K562 (cell line): ENCODE data around the gene GNAI2. TPM values are rescaled to one million over a fixed set of nuclear protein-coding genes. Genes with fewer than 3 reads are reported as not detected.
A peak's percentile ranks its signal among the peaks of the same experiment; 100 is the strongest.

Experiments used
- ATAC-seq: fragments of 200-7000 bp; cut with Tn5 transposase; 3 replicates; pipeline ENCODE4 v1.9.1; 2020; ENCODE audit warnings: moderate library complexity
- Bru-seq: library from RNA; stranded (reverse); fragments of 400-500 nt; gene quantifications from one replicate; lab custom pipeline; 2021; lab: Mats Ljungman, UMichigan
- BruChase-seq, 2 experiments: library from RNA; stranded (reverse); fragments of 400-500 nt; gene quantifications; one replicate each; lab custom pipeline; 2021; lab: Mats Ljungman, UMichigan
- BruUV-seq: library from RNA; stranded (reverse); fragments of 400-500 nt; replicated peaks from 2 replicates; lab custom pipeline; 2021; lab: Mats Ljungman, UMichigan
- CTCF ChIA-PET: fragments of 300-600 bp; formaldehyde crosslinking; extraction: SDS; loops from one replicate; lab custom pipeline; 2021; ENCODE audit warnings: low intra/inter-chr PET ratio; lab: Yijun Ruan, JAX
- POLR2A ChIA-PET: fragments of 300-600, 350-650 bp; sonication (Branson Sonifier 250); formaldehyde crosslinking; extraction: SDS; loops from one replicate; lab custom pipeline; 2021; ENCODE audit warnings: antibody characterized with exemption, inconsistent platforms; lab: Yijun Ruan, JAX
- DNase-seq, 4 experiments: peaks; one replicate each; pipeline versions ENCODE4 v3.0.0 to v3.0.0-alpha.2; 2011 to 2018; ENCODE audit warnings: low spot score in 3 of 4, mixed read lengths in 3 of 4; ENCODE audit errors: extremely low read depth in 1 of 4
- FAIRE-seq: peaks from 2 replicates; lab custom pipeline; 2011; peaks lifted over from hg19 to GRCh38; lab: Jason Lieb, UNC
- H2AFZ ChIP-seq: 2 replicates; pipeline ENCODE4 v1.6.0; 2011; ENCODE audit warnings: low read depth, low read length, control low read depth, inconsistent platforms
- H3K27ac ChIP-seq: fragments of 200-600 bp; 3 replicates; pipeline ENCODE4 v1.8.0; 2011; ENCODE audit warnings: low read depth, mild to moderate bottlenecking, control low read depth, inconsistent platforms, low read length, moderate library complexity, mixed read lengths; ENCODE audit errors: extremely low read depth
- H3K27me3 ChIP-seq, 2 experiments: fragments of 300-600 bp in 1 of 2; 2 replicates in 1 of 2; 3 replicates in 1 of 2; pipeline versions ENCODE4 v1.6.0 to v1.8.0; 2011; ENCODE audit warnings: inconsistent platforms in 2 of 2, low read length in 2 of 2, mild to moderate bottlenecking in 1 of 2, mixed read lengths in 1 of 2, moderate library complexity in 1 of 2; ENCODE audit not compliant: control insufficient read depth in 2 of 2, insufficient read depth in 2 of 2
- H3K36me3 ChIP-seq: fragments of 300-600 bp; 3 replicates; pipeline ENCODE4 v1.8.0; 2011; ENCODE audit warnings: mild to moderate bottlenecking, low read length, inconsistent platforms; ENCODE audit not compliant: control insufficient read depth, insufficient read depth
- H3K4me1 ChIP-seq, 2 experiments: fragments of 200-600 bp in 1 of 2; replicated peaks in 1 of 2; 2 replicates in 1 of 2; 3 replicates in 1 of 2; pipeline versions ENCODE4 v1.5.1 to v1.8.0; 2011; ENCODE audit warnings: inconsistent platforms in 2 of 2, low read length in 2 of 2, mild to moderate bottlenecking in 1 of 2, mixed read lengths in 1 of 2, moderate library complexity in 1 of 2; ENCODE audit not compliant: control insufficient read depth in 2 of 2, insufficient read depth in 2 of 2
- H3K4me2 ChIP-seq: 2 replicates; pipeline ENCODE4 v1.6.1; 2011; ENCODE audit warnings: low read length, control low read depth, inconsistent platforms, mixed read lengths; ENCODE audit not compliant: insufficient read depth
- H3K4me3 ChIP-seq: fragments of 200-600 bp; sonication (generic), shearing (Covaris generic); 2 replicates; pipeline ENCODE4 v1.5.1; 2016; ENCODE audit warnings: control low read depth, inconsistent platforms
- H3K79me2 ChIP-seq: fragments of 200-600 bp; 3 replicates; pipeline ENCODE4 v1.8.0; 2011; ENCODE audit warnings: low read length, inconsistent platforms; ENCODE audit not compliant: control insufficient read depth, insufficient read depth
- H3K9ac ChIP-seq, 2 experiments: 2 replicates each; pipeline versions ENCODE4 v1.6.0 to v1.6.1; 2011; ENCODE audit warnings: low read depth in 2 of 2, low read length in 2 of 2, control low read depth in 1 of 2, inconsistent platforms in 1 of 2, mild to moderate bottlenecking in 1 of 2, mixed read lengths in 1 of 2; ENCODE audit not compliant: insufficient read depth in 1 of 2
- H3K9me1 ChIP-seq: one replicate; pipeline ENCODE4 v1.6.0; 2011; ENCODE audit warnings: inconsistent platforms, mild to moderate bottlenecking, low read length, moderate library complexity; ENCODE audit not compliant: control insufficient read depth, insufficient read depth
- H3K9me3 ChIP-seq: replicated peaks from 2 replicates; pipeline ENCODE4 v1.5.1; 2011; ENCODE audit warnings: low read depth, low read length, inconsistent platforms; ENCODE audit not compliant: control insufficient read depth, insufficient read depth
- H4K20me1 ChIP-seq: replicated peaks from 2 replicates; pipeline ENCODE4 v1.6.1; 2011; ENCODE audit warnings: low read length, inconsistent platforms, mixed read lengths; ENCODE audit not compliant: control insufficient read depth, insufficient read depth
- CCAR2 ChIP-seq: fragments of 200-400 bp; formaldehyde crosslinking; IDR thresholded peaks from 2 replicates; pipeline ENCODE4 v1.6.1; 2017; ENCODE audit warnings: mild to moderate bottlenecking, low read depth, low read length
- CSDE1 ChIP-seq, 2 experiments: fragments of 450-650 bp; IDR thresholded peaks; 2 replicates each; pipeline ENCODE4 v1.6.1; 2016; ENCODE audit warnings: mild to moderate bottlenecking in 1 of 2
- FOXK2 ChIP-seq, 2 experiments: fragments of 450-650 bp; IDR thresholded peaks in 1 of 2; conservative IDR thresholded peaks in 1 of 2; 2 replicates each; pipeline ENCODE4 v1.6.1; 2016; ENCODE audit warnings: low read depth in 2 of 2, mild to moderate bottlenecking in 1 of 2
- GABPB1 ChIP-seq: sonication (generic); formaldehyde crosslinking; IDR thresholded peaks from 2 replicates; pipeline ENCODE4 v1.8.0; 2022; ENCODE audit warnings: mild to moderate bottlenecking, missing genetic modification reagents
- HDGF ChIP-seq: fragments of 450-650 bp; IDR thresholded peaks from 2 replicates; pipeline ENCODE4 v1.6.1; 2016
- HMGN3 ChIP-seq: IDR thresholded peaks from 2 replicates; pipeline ENCODE4 v1.6.1; 2011; ENCODE audit warnings: borderline replicate concordance, low read depth, mild to moderate bottlenecking, mixed read lengths, low read length; ENCODE audit not compliant: insufficient read length; ENCODE audit errors: extremely low read depth
- NFYB ChIP-seq: IDR thresholded peaks from 2 replicates; pipeline ENCODE4 v1.6.1; 2011; ENCODE audit warnings: mild to moderate bottlenecking, moderate library complexity; ENCODE audit not compliant: insufficient read length; ENCODE audit errors: extremely low read depth
- RB1 ChIP-seq: fragments of 450-650 bp; IDR thresholded peaks from 2 replicates; pipeline ENCODE4 v1.6.1; 2017; ENCODE audit warnings: low read depth, mild to moderate bottlenecking
- RCOR1 ChIP-seq, 2 experiments: IDR thresholded peaks; 2 replicates each; pipeline ENCODE4 v1.6.1; 2012; ENCODE audit warnings: low read depth in 2 of 2, low read length in 2 of 2, borderline replicate concordance in 1 of 2, improper control_type of control experiment in 1 of 2
- SP2 ChIP-seq: IDR thresholded peaks from 2 replicates; pipeline ENCODE4 v1.6.1; 2011; ENCODE audit warnings: mild to moderate bottlenecking, low read depth, low read length, moderate library complexity; ENCODE audit not compliant: poor library complexity, severe bottlenecking; ENCODE audit errors: extremely low read depth
- ZNF282 ChIP-seq: sonication (generic); formaldehyde crosslinking; IDR thresholded peaks from 2 replicates; pipeline ENCODE4 v1.8.1; 2023; ENCODE audit warnings: missing genetic modification reagents
- ZNF707 ChIP-seq: fragments of 250-450 bp; sonication (Bioruptor Pico); conservative IDR thresholded peaks from 2 replicates; pipeline ENCODE4 v1.8.0; 2022; ENCODE audit warnings: inconsistent platforms, mild to moderate bottlenecking, moderate library complexity
- WGBS: fragments of 100-300 bp; shearing (Covaris generic); methylation state at CpG from one replicate; pipeline ENCODE4 v1.1.6; 2016; ENCODE audit warnings: low coverage, mixed read lengths; ENCODE audit not compliant: insufficient coverage; ENCODE audit errors: missing lambda C conversion rate; 5-methylcytosine and 5-hydroxymethylcytosine counted together
- in situ Hi-C: fragments of 300-500 bp; cut with MboI; formaldehyde crosslinking; loops from 4 replicates; pipeline ENCODE4 v1.15.0; 2018; ENCODE audit warnings: inconsistent platforms, mixed read lengths
- intact Hi-C: fragments of 100-400 bp; cut with micrococcal nuclease; formaldehyde crosslinking; loops from 2 replicates; pipeline ENCODE4 v1.14.2; 2022
- long read RNA-seq, 3 experiments: library from polyadenylated mRNA in 2 of 3; library from RNA in 1 of 3; unstranded in 2 of 3; stranded (forward) in 1 of 3; transcript quantifications; one replicate each; pipeline ENCODE4 v2.0.0, GENCODE V29; 2019 to 2022
- polyA minus RNA-seq, 3 experiments: library from RNA; depleted of rRNA, polyadenylated mRNA; stranded (reverse); fragments of >200 nt; gene quantifications; 2 replicates each; pipeline ENCODE4 v1.2.3, GENCODE V29; 2011
- polyA plus RNA-seq, 8 experiments: library from polyadenylated mRNA; depleted of rRNA in 4 of 8; stranded (reverse) in 5 of 8; unstranded in 3 of 8; fragments of >200 nt; fragmentation: Nextera tagmentation in 2 of 8; fragmentation: Illumina TruSeq in 1 of 8; extraction: Ambion mirVana in 2 of 8; extraction: Trizol in 1 of 8; gene quantifications; 2 replicates each; pipeline versions ENCODE4 v1.2.1 to v1.2.3, GENCODE V29; 2011 to 2014; ENCODE audit warnings: inconsistent platforms in 1 of 8, missing spikeins in 1 of 8
- total RNA-seq, 7 experiments: library from RNA; depleted of rRNA in 6 of 7; stranded (reverse); fragments of >200 nt in 6 of 7; fragmentation: Illumina TruSeq in 2 of 7; extraction: Trizol in 2 of 7; gene quantifications; 2 replicates each; pipeline versions ENCODE4 v1.2.1 to v1.2.3, GENCODE V29; 2011 to 2021; ENCODE audit warnings: low replicate concordance in 1 of 7
- TF ChIP-seq, protein P1 (sequence below): fragments of 450-650 bp; IDR thresholded peaks from 2 replicates; pipeline ENCODE4 v1.6.1; 2016
- TF ChIP-seq, protein P2 (sequence below): fragments of 250-450 bp; sonication (Bioruptor Pico); IDR thresholded peaks from 2 replicates; pipeline ENCODE4 v1.8.0; 2022; ENCODE audit warnings: inconsistent platforms, mild to moderate bottlenecking, moderate library complexity, borderline replicate concordance

The GNAI2 gene
- 32.6 and 87.4 TPM in 2 replicates for total RNA-seq (2011; cell fraction: chromatin; rRNA removed; ENCODE audit: low replicate concordance)
- 69.2 and 80.9 TPM in 2 replicates for total RNA-seq (2011; cell fraction: nucleolus; rRNA removed)
- 56.0 and 62.0 TPM in 2 replicates for total RNA-seq (2011; cell fraction: nucleoplasm; rRNA removed)
- total RNA-seq (2014; rRNA removed) (41.0 and 53.8 TPM in 2 replicates), total RNA-seq (2014; rRNA removed; fragmentation: Illumina TruSeq; extraction: Trizol) (18.6 and 19.5 TPM in 2 replicates), total RNA-seq (2015; rRNA removed; fragmentation: Illumina TruSeq; extraction: Trizol) (41.1 and 42.7 TPM in 2 replicates), total RNA-seq (2021) (55.4 and 60.5 TPM in 2 replicates), polyA plus RNA-seq (2011; rRNA removed) (72.2 and 172 TPM in 2 replicates), polyA plus RNA-seq (2014; fragmentation: Illumina TruSeq; extraction: Trizol) (49.3 and 56.1 TPM in 2 replicates), polyA plus RNA-seq (2014; fragmentation: Nextera tagmentation; extraction: Ambion mirVana) (1 to 10 TPM; 1.1 to 2.5 TPM), polyA plus RNA-seq (2014; rRNA removed) (41.4 and 51.2 TPM in 2 replicates), polyA minus RNA-seq (2011; rRNA and poly(A)+ RNA removed) (112 and 135 TPM in 2 replicates), Bru-seq, nascent RNA (percentile 57 among the genes with signal in this experiment), BruChase-seq, experiment 1, labeled RNA remaining after a 2-hour chase (percentile 58 among the genes with signal in this experiment), BruChase-seq, experiment 2, labeled RNA remaining after a 6-hour chase (percentile 62 among the genes with signal in this experiment)
- 128 and 171 TPM in 2 replicates for polyA plus RNA-seq (2011; cell fraction: cytosol; rRNA removed)
- polyA plus RNA-seq (2011; cell fraction: nucleus; rRNA removed), result 49.7 and 89.7 TPM in 2 replicates
- 64.5 and 84.8 TPM in 2 replicates for polyA plus RNA-seq (2012)
- polyA minus RNA-seq (2011; cell fraction: cytosol; rRNA and poly(A)+ RNA removed), result 34.5 and 65.7 TPM in 2 replicates
- 11.7 and 24.4 TPM in 2 replicates for polyA minus RNA-seq (2011; cell fraction: nucleus; rRNA and poly(A)+ RNA removed)
- long read RNA-seq, experiment 1, transcript GNAI2-202 (9 exons, 2,464 nt), result major isoform, 93 of 128 reads
- long read RNA-seq, experiment 1, partial matches to known transcripts, result 6 of 128 reads
- long read RNA-seq, experiment 1, other reads (novel, unspliced or antisense), result 27 of 128 reads
- long read RNA-seq, experiment 2, transcript GNAI2-202 (9 exons, 2,464 nt), result major isoform, 47 of 76 reads
- long read RNA-seq, experiment 2, partial matches to known transcripts, result 8 of 76 reads
- long read RNA-seq, experiment 2, other reads (novel, unspliced or antisense), result 21 of 76 reads
- long read RNA-seq, experiment 3, partial matches to known transcripts, result 2 of 5 reads
- long read RNA-seq, experiment 3, other reads (novel, unspliced or antisense), result 0 of 5 reads

DNA sequence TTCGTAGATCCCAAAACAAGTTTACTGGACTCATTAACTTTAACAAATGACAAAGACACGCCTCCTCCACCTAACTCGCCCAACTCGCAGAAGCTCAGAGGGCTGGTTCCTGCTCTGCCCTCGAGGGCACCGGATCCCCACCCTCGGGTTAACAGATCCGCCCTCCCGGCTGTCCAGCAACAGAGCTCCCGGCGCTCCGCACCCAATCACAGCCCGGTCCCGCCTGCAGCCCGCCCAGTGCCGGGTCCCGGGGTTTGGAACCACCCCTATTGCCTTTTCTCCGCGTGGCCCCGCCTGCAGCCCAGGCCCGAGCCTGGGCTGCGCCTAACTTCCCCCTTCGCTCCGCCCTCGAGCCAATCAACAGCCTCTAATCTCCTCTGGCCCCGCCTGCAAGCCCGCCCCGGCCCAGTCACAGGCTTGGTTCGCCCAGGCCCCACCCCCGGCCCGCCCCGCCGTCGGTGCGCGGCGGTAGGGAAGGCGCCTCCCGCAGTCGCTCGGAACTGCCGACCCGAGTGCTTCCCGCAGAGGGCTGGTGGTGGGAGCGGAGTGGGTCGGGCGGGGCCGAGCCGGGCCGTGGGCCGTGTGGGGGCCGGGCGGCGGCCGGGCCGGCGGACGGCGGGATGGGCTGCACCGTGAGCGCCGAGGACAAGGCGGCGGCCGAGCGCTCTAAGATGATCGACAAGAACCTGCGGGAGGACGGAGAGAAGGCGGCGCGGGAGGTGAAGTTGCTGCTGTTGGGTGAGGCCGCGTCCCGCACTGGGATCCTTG is at the start of gene GNAI2:
GNAI2 (plus strand) TSS at position 489 of the 768 bp plus-strand sequence; CDS start at position 621, 132 bp downstream.
- POLR2A ChIA-PET, result interaction anchor here (0.6 to 1.5 kb wide), 8 partner anchors 11 to 98 kb away, joined by 3 to 5 read pairs (median 4); no protein-coding TSS in a partner anchor
- ATAC-seq (peak; percentile 98), FAIRE-seq (peak; percentile 93), DNase-seq (peak; percentile 92 to 97 (median 94))
- H3K9ac ChIP-seq, result peak within 1 kb of the TSS; percentile 67 to 95
- H3K4me2 ChIP-seq, result peak within 1 kb of the TSS; percentile 80
- H3K4me3 ChIP-seq, result peak within 1 kb of the TSS; percentile 73
- H3K27ac ChIP-seq, result peak within 1 kb of the TSS; percentile 68
- CTCF ChIA-PET, result no interaction called here
- 0 out of 3 replicates have a peak, but pooled peaks cover 2% of the 10 kb centered on the region for H3K36me3 ChIP-seq
- H4K20me1 ChIP-seq, result no peaks in the 10 kb centered on the region
- H3K27me3 ChIP-seq, result no peaks in the 10 kb centered on the region
- H3K9me1 ChIP-seq, result no peaks in the 10 kb centered on the region
- in situ Hi-C loops (no loop called here), intact Hi-C loops (no loop called here)
- no peaks in the 10 kb centered on the region for H3K9me3 ChIP-seq
- 0% methylated on average over 15 of the region's 75 CpGs for WGBS
- peaks cover 31% of the 10 kb centered on the region for H3K79me2 ChIP-seq
- BruUV-seq, result no TSS peak
- H3K4me1 ChIP-seq, result peaks cover 27 to 54% of the 10 kb centered on the region in 2 experiments
- peak within 1 kb of the TSS; percentile 72; the same call in 1 of the 2 replicates for H2AFZ ChIP-seq
- no peak for TF ChIP-seq HDGF
- TF ChIP-seq RB1, result peak; percentile 75
- TF ChIP-seq FOXK2 (conservative IDR thresholded peaks at IDR 0.05 in 1 of 2, IDR thresholded peaks at IDR 0.05 in 1 of 2; ENCODE audit: low read depth in 2 of 2), result peak; percentile 36 to 57; a peak in 2 of 4 replicates
- TF ChIP-seq, protein P1, sequence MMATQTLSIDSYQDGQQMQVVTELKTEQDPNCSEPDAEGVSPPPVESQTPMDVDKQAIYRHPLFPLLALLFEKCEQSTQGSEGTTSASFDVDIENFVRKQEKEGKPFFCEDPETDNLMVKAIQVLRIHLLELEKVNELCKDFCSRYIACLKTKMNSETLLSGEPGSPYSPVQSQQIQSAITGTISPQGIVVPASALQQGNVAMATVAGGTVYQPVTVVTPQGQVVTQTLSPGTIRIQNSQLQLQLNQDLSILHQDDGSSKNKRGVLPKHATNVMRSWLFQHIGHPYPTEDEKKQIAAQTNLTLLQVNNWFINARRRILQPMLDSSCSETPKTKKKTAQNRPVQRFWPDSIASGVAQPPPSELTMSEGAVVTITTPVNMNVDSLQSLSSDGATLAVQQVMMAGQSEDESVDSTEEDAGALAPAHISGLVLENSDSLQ, result peak; percentile 69
- TF ChIP-seq SP2, result peak; percentile 38
- peak; percentile 43 for TF ChIP-seq HMGN3
- TF ChIP-seq NFYB, result peak; percentile 29
- TF ChIP-seq, protein P2, sequence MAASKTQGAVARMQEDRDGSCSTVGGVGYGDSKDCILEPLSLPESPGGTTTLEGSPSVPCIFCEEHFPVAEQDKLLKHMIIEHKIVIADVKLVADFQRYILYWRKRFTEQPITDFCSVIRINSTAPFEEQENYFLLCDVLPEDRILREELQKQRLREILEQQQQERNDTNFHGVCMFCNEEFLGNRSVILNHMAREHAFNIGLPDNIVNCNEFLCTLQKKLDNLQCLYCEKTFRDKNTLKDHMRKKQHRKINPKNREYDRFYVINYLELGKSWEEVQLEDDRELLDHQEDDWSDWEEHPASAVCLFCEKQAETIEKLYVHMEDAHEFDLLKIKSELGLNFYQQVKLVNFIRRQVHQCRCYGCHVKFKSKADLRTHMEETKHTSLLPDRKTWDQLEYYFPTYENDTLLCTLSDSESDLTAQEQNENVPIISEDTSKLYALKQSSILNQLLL (CRISPR knock-in tag), result no peak
- peak in 1 of 2 experiments; percentile 12; a peak in 1 of 4 replicates for TF ChIP-seq RCOR1 (IDR thresholded peaks at IDR 0.05; ENCODE audit: borderline replicate concordance in 1 of 2, low read depth in 2 of 2, low read length in 2 of 2)
- TF ChIP-seq CCAR2, result no peak
- TF ChIP-seq CSDE1 (IDR thresholded peaks at IDR 0.05), result no peak
- no peak for TF ChIP-seq ZNF282 (CRISPR knock-in tag)
- TF ChIP-seq GABPB1 (CRISPR knock-in tag), result no peak
- no peak for TF ChIP-seq ZNF707
